ENCODE measurements around the gene TFF2.

GRCh38 chr21:42375966-42376337 lies 25.2 kb upstream of the TFF2 start:
- no peak for TF ChIP-seq CSDC2 (CRISPR knock-in tag; IDR thresholded peaks at IDR 0.05)
- TF ChIP-seq PATZ1 (CRISPR knock-in tag; IDR thresholded peaks at IDR 0.05; ENCODE audit: borderline replicate concordance) = no peak
- no peak for TF ChIP-seq ZNF70 (CRISPR knock-in tag; IDR thresholded peaks at IDR 0.05)
- TF ChIP-seq RARB (CRISPR knock-in tag; IDR thresholded peaks at IDR 0.05) = no peak
- TF ChIP-seq, protein P1, sequence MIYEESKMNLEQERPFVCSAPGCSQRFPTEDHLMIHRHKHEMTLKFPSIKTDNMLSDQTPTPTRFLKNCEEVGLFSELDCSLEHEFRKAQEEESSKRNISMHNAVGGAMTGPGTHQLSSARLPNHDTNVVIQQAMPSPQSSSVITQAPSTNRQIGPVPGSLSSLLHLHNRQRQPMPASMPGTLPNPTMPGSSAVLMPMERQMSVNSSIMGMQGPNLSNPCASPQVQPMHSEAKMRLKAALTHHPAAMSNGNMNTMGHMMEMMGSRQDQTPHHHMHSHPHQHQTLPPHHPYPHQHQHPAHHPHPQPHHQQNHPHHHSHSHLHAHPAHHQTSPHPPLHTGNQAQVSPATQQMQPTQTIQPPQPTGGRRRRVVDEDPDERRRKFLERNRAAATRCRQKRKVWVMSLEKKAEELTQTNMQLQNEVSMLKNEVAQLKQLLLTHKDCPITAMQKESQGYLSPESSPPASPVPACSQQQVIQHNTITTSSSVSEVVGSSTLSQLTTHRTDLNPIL (CRISPR knock-in tag; IDR thresholded peaks at IDR 0.05; ENCODE audit: low read depth) = no peak
- no peak for TF ChIP-seq ZFP3 (CRISPR knock-in tag; IDR thresholded peaks at IDR 0.05)
- TF ChIP-seq ZFP30 (CRISPR knock-in tag; IDR thresholded peaks at IDR 0.05) = no peak
- no peak for TF ChIP-seq GLIS3 (CRISPR knock-in tag; IDR thresholded peaks at IDR 0.05)
- TF ChIP-seq TSHZ2 (CRISPR knock-in tag; IDR thresholded peaks at IDR 0.05) = no peak
- TF ChIP-seq ESRRG (CRISPR knock-in tag; IDR thresholded peaks at IDR 0.05) = no peak

Data from SK-N-SH treated with all-trans-retinoic acid at 6 μM for 48 hours (cell line).